HepG2 (cell line): ENCODE measurements around the gene HIC1. TPM values are rescaled to one million over a fixed set of nuclear protein-coding genes. Genes with fewer than 3 reads are reported as not detected.

ENCODE experiments used
- ATM ChIP-seq: fragments of 450-650 bp; IDR thresholded peaks from 2 replicates; pipeline ENCODE4 v1.7.1; 2017; ENCODE audit warnings: mild to moderate bottlenecking, borderline replicate concordance
- E2F1 ChIP-seq: sonication (generic); formaldehyde crosslinking; IDR thresholded peaks from 2 replicates; pipeline ENCODE4 v1.5.0; 2020; ENCODE audit warnings: missing genetic modification reagents
- GTF3A ChIP-seq: sonication (generic); formaldehyde crosslinking; conservative IDR thresholded peaks from 2 replicates; pipeline ENCODE4 v1.4.0; 2020; ENCODE audit warnings: mild to moderate bottlenecking, missing genetic modification reagents
- JUN ChIP-seq: sonication (generic); formaldehyde crosslinking; IDR thresholded peaks from 2 replicates; pipeline ENCODE4 v1.4.0; 2020; ENCODE audit warnings: mild to moderate bottlenecking, missing genetic modification reagents
- NFYC ChIP-seq: IDR thresholded peaks from 2 replicates; pipeline ENCODE4 v1.6.1; 2016; ENCODE audit warnings: missing genetic modification reagents, missing compliant biosample characterization
- PRDM15 ChIP-seq: sonication (generic); formaldehyde crosslinking; IDR thresholded peaks from 2 replicates; pipeline ENCODE4 v1.4.0; 2020; ENCODE audit warnings: missing genetic modification reagents
- PRDM4 ChIP-seq: sonication (generic); formaldehyde crosslinking; IDR thresholded peaks from 2 replicates; pipeline ENCODE4 v1.9.0; 2021; ENCODE audit warnings: missing genetic modification reagents, borderline replicate concordance
- PREB ChIP-seq: sonication (generic); formaldehyde crosslinking; IDR thresholded peaks from 2 replicates; pipeline ENCODE4 v1.4.0; 2020; ENCODE audit warnings: missing genetic modification reagents
- SMYD3 ChIP-seq: sonication (generic); formaldehyde crosslinking; IDR thresholded peaks from 2 replicates; pipeline ENCODE4 v1.8.1; 2023; ENCODE audit warnings: mild to moderate bottlenecking, missing genetic modification reagents
- SSRP1 ChIP-seq: IDR thresholded peaks from 2 replicates; pipeline ENCODE4 v1.6.1; 2016; ENCODE audit warnings: control low read depth
- TOPORS ChIP-seq: sonication (generic); formaldehyde crosslinking; IDR thresholded peaks from 2 replicates; pipeline ENCODE4 v1.8.0; 2023; ENCODE audit warnings: mild to moderate bottlenecking, missing genetic modification reagents
- ZNF326 ChIP-seq: sonication (generic); formaldehyde crosslinking; IDR thresholded peaks from 2 replicates; pipeline ENCODE4 v1.4.0; 2020; ENCODE audit warnings: missing genetic modification reagents, borderline replicate concordance
- ZNF331 ChIP-seq: sonication (generic); formaldehyde crosslinking; IDR thresholded peaks from 2 replicates; pipeline ENCODE4 v1.4.0; 2020; ENCODE audit warnings: missing genetic modification reagents
- ZNF564 ChIP-seq: sonication (generic); formaldehyde crosslinking; IDR thresholded peaks from 2 replicates; pipeline ENCODE4 v1.8.1; 2023; ENCODE audit warnings: mild to moderate bottlenecking, missing genetic modification reagents
- ZNF607 ChIP-seq: sonication (generic); formaldehyde crosslinking; IDR thresholded peaks from 2 replicates; pipeline ENCODE4 v1.5.1; 2020; ENCODE audit warnings: missing genetic modification reagents, mild to moderate bottlenecking, borderline replicate concordance
- ZNF609 ChIP-seq: sonication (generic); formaldehyde crosslinking; IDR thresholded peaks from 2 replicates; pipeline ENCODE4 v1.4.0; 2020; ENCODE audit warnings: mild to moderate bottlenecking, missing genetic modification reagents, borderline replicate concordance
- polyA plus RNA-seq, 8 experiments: library from polyadenylated mRNA; depleted of rRNA in 3 of 8; stranded (reverse) in 7 of 8; unstranded in 1 of 8; fragments of >200 nt; fragmentation: Illumina TruSeq in 4 of 8; extraction: Trizol in 4 of 8; gene quantifications; 2 replicates each; pipeline versions ENCODE4 v1.2.1 to v1.2.3, GENCODE V29; 2011 to 2016; ENCODE audit warnings: low read depth in 4 of 8, missing spikeins in 1 of 8, mixed read lengths in 1 of 8; ENCODE audit not compliant: insufficient read depth in 1 of 8
- total RNA-seq, 5 experiments: library from RNA; depleted of rRNA; stranded (reverse); fragments of >200 nt; fragmentation: Illumina TruSeq; extraction: Trizol; gene quantifications; 2 replicates each; pipeline ENCODE4 v1.2.3, GENCODE V29; 2016; ENCODE audit warnings: low read depth in 1 of 5

HIC1 gene
- total and polyA plus RNA-seq, 2 of the 13 experiments (the other 11 are each of a cell fraction or from before 2014, with no cell fraction given) = 0.04 to 0.31 TPM

GRCh38 chr17:2094891-2095535, 40.1 kb downstream of the HIC1 start (continued):
- TF ChIP-seq ZNF609 (CRISPR knock-in tag) = peak; percentile 50; the same call in 1 of the 2 replicates
- TF ChIP-seq E2F1 (CRISPR knock-in tag) = no peak
- TF ChIP-seq NFYC (CRISPR knock-in tag) = no peak
- TF ChIP-seq JUN (CRISPR knock-in tag) = 0 out of 2 replicates have a peak, but pooled peaks have one; percentile 50
- no peak for TF ChIP-seq ZNF564 (CRISPR knock-in tag)
- peak; percentile 80; the same call in 1 of the 2 replicates for TF ChIP-seq SSRP1 (CRISPR knock-in tag)
- TF ChIP-seq GTF3A = no peak
- TF ChIP-seq ZNF607 (CRISPR knock-in tag) = no peak; the same call in 1 of the 2 replicates
- TF ChIP-seq SMYD3 (CRISPR knock-in tag) = no peak
- no peak for TF ChIP-seq ATM
- no peak for TF ChIP-seq ZNF326 (CRISPR knock-in tag)
- TF ChIP-seq PRDM15 = no peak
- no peak for TF ChIP-seq PREB (CRISPR knock-in tag)
- TF ChIP-seq TOPORS (CRISPR knock-in tag) = no peak
- TF ChIP-seq ZNF331 (CRISPR knock-in tag) = peak; percentile 82; the same call in 1 of the 2 replicates
- no peak for TF ChIP-seq PRDM4
